GM12891 (cell line): ENCODE results near the gene KCTD3.

ENCODE experiments used
- POLR2AphosphoS5 ChIP-seq: IDR thresholded peaks from 2 replicates; pipeline ENCODE4 v1.6.1; 2011; ENCODE audit warnings: low read depth, low read length, control low read depth
- SPI1 ChIP-seq: IDR thresholded peaks from 2 replicates; pipeline ENCODE4 v1.6.1; 2011; ENCODE audit warnings: low read depth, low read length, control low read depth

DNA sequence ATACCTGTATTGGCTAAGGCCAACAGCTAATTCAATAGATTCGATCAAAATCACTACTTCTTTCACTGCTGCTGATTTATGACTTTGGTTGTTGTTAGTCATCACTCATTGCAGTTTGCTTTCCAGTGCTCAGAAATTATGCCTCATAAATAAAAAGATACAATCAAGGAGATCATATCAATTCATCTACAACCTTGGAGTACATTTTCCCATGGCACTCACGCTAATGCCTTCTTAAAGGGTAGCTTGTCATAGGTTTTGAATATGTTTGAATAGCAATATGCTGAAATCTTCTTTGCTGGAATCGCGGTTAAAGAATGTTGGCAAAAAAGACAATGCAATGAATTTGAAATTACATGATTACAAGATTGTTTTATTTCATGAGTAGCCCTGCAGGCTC, 89.9 kb downstream of the KCTD3 start:
- TF ChIP-seq POLR2AphosphoS5, result no peak
- TF ChIP-seq SPI1, result no peak
